Measurements from ENCODE around the gene DPF1. TPM values are rescaled to one million over a fixed set of nuclear protein-coding genes. Genes with fewer than 3 reads are reported as not detected.

DPF1 gene
- total RNA-seq, 4 donors from 2014 or later, result 0.44 to 2.5 TPM; not detected in 2

DNA sequence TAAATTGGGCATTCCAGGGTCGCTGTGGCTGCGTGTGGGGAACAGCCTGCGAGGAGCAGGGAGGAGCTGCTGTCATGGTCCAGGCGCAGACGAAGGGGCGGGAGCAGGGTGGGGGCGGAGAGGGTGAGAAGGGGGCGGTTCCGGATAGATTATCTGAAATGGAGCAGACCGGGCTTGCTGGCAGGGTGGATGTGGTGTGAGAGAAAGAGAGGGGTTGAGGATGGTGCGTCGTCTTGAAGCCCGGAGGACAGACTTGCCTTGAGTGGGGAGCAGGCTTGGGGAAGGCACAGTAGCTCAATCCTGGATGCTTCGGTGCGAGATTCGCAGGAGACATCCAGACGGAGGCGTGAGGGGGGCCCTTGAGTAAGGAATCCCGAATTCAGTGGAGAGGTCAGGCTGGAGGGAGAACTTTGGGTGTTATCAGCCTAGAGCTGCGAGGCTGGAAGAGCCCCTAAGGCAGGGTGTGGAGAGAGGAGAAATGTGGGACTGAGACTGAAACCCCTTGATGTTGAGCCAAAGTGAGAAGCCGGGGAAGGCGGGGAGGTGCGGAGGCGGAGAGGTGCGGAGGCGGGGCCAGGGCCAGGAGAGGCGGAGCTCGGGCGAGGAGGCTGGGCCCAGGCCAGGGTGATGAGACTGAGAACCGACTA, 40.6 kb downstream of the DPF1 start:
- Histone ChIP-seq H3K4me1 (peaks cover 0 to 13% (median 0%) of the 10 kb centered on the region in 3 donors), H3K36me3 (peaks cover 0 to 56% (median 0%) of the 10 kb centered on the region in 3 donors), H3K27me3 (no peaks in the 10 kb centered on the region), H3K4me3 (peak overlapping the region; percentile 6 to 48 (median 32)), H3K9me3 (peaks cover 0 to 15% (median 13%) of the 10 kb centered on the region in 3 donors), H3K27ac (peak overlapping the region; percentile 24 to 66 (median 38))
- WGBS, 2 donors, result 51 to 54% methylated on average over 26 to 29 of the region's 30 CpGs
- TF ChIP-seq, protein P1, sequence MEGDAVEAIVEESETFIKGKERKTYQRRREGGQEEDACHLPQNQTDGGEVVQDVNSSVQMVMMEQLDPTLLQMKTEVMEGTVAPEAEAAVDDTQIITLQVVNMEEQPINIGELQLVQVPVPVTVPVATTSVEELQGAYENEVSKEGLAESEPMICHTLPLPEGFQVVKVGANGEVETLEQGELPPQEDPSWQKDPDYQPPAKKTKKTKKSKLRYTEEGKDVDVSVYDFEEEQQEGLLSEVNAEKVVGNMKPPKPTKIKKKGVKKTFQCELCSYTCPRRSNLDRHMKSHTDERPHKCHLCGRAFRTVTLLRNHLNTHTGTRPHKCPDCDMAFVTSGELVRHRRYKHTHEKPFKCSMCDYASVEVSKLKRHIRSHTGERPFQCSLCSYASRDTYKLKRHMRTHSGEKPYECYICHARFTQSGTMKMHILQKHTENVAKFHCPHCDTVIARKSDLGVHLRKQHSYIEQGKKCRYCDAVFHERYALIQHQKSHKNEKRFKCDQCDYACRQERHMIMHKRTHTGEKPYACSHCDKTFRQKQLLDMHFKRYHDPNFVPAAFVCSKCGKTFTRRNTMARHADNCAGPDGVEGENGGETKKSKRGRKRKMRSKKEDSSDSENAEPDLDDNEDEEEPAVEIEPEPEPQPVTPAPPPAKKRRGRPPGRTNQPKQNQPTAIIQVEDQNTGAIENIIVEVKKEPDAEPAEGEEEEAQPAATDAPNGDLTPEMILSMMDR (IDR thresholded peaks at IDR 0.05), result no peak
- TF ChIP-seq POLR2A (IDR thresholded peaks at IDR 0.05), result no peak
- DNase-seq, result no peak
- intact Hi-C loops (cut with DNase I), result no loop called here

DNA sequence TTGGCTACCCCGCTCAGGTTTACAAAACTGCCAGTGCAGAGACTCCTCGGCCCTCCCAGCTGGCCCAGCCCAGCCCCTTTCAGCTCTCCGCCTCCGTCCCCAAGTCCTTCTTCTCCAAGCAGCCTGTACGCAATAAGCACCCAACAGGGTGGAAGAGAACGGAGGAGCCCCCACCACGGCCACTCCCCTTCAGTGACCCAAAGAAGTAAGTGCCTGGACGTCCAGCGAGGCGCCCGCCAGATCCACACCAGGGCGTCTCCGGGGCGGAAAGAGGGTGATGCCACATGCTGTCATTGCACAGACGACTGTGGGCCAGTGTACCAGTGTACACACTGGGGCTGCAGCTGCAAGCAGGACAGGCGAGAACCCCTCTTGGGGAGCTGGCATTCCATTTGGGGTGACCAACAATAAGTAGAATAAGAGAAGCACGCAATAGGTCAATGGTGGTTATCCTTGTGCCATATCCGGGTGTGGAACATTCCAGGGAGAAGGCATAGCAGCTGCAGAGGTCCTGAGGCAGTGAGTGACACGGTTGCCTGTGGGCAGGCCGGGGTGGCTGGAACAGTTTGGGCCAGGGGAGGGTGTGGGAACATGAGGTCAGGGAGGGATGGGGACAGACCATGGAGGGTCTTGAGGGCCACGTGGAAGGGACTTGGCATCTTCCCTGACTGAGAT, 41.3 kb downstream of the DPF1 start:
- Histone ChIP-seq H3K27me3 (no peaks in the 10 kb centered on the region), H3K36me3 (peaks cover 0 to 56% (median 0%) of the 10 kb centered on the region in 3 donors), H3K9me3 (peaks cover 0 to 15% (median 13%) of the 10 kb centered on the region in 3 donors), H3K4me3 (peak overlapping the region in 2 of 4 donors; percentile 37 to 48), H3K27ac (peak overlapping the region in 2 of 4 donors; percentile 25 to 50), H3K4me1 (peaks cover 0 to 13% (median 0%) of the 10 kb centered on the region in 3 donors)
- 79 to 84% methylated on average over 8 to 17 of the region's 21 CpGs for WGBS, 2 donors
- TF ChIP-seq POLR2A (IDR thresholded peaks at IDR 0.05), result no peak
- TF ChIP-seq, protein P1 (IDR thresholded peaks at IDR 0.05), result no peak
- intact Hi-C loops (cut with DNase I), result no loop called here
- no peak for DNase-seq

DNA sequence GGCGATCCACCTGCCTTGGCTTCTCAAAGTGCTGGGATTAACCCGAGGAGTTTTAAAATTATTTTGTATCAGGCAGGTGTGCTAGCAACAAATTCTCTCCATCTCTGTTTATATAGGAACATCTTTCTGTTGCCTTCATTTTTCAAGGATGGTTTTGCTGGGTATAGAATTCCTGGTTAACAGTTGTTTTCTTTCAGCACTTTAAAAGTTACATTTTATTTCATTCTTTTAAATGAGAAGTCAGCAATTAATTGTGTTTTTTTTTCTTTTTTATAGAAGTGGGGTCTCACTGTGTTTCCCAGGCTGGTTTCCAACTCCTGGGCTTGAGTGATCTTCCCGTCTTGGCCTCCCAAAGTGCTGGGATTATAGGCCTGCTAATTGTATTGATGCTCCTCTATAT, 44.0 kb downstream of the DPF1 start:
- no peak overlapping the region for H3K27ac ChIP-seq
- TF ChIP-seq, protein P1 (IDR thresholded peaks at IDR 0.05), result no peak
- no peak for TF ChIP-seq POLR2A (IDR thresholded peaks at IDR 0.05)
- H3K4me3 ChIP-seq, result no peak overlapping the region
- DNase-seq, result no peak
- intact Hi-C loops (cut with DNase I), result no loop called here
- H3K27me3 ChIP-seq, result no peaks in the 10 kb centered on the region
- WGBS, 2 donors, result 93 to 96% methylated on average over 3 of the region's 3 CpGs
- H3K36me3 ChIP-seq, result peaks cover 0 to 47% (median 0%) of the 10 kb centered on the region in 3 donors
- peaks cover 0 to 13% (median 0%) of the 10 kb centered on the region in 3 donors for H3K4me1 ChIP-seq
- H3K9me3 ChIP-seq, result peaks cover 0 to 15% (median 13%) of the 10 kb centered on the region in 3 donors

DNA sequence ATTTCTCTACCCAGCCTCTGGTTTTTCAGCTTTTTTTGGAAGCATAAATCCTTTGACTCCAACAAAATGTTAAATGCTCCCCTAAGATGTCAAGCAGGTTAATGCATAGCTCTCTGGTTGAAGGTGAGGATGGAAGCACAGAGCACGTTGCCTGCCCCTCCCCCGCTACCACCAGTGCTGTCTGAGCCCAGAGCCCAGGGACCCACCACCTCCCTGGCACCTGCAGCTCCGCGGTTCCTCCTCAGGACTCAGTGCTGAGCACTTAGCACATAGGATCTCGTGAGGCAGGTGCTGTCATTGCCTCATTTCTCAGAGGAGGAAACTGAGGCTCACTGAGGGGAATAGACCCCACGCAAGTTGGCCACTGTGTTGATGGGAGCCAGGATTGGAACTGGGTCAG, 48.6 kb downstream of the DPF1 start:
- DNase-seq, result no peak
- peaks cover 0 to 18% (median 0%) of the 10 kb centered on the region in 3 donors for H3K36me3 ChIP-seq
- intact Hi-C loops (cut with DNase I), result no loop called here
- peaks cover 0 to 10% (median 8%) of the 10 kb centered on the region in 3 donors for H3K9me3 ChIP-seq
- H3K27me3 ChIP-seq, result no peaks in the 10 kb centered on the region
- TF ChIP-seq, protein P1 (IDR thresholded peaks at IDR 0.05), result no peak
- TF ChIP-seq POLR2A (IDR thresholded peaks at IDR 0.05), result no peak
- 60% methylated on average over 2 of the region's 6 CpGs; no CpG with 5 or more reads in 1 of the 2 donors for WGBS, 2 donors
- no peak overlapping the region for H3K4me3 ChIP-seq
- H3K4me1 ChIP-seq, result peaks cover 0 to 12% (median 4%) of the 10 kb centered on the region in 3 donors
- H3K27ac ChIP-seq, result no peak overlapping the region

All from esophagus squamous epithelium (tissue), 5 donors.